HUDEP-2 (cell line): ENCODE measurements around the gene AKAP6.

Experiments
- DNase-seq, 76 experiments: peaks; one replicate each; lab custom pipeline; 2025; ENCODE audit not compliant: unreplicated experiment in 76 of 76; lab: John Stamatoyannopoulos, UW

The AKAP6 gene

GRCh38 chr14:32602699-32603098 is 273.6 kb downstream of the AKAP6 start:
- DNase-seq, result no peak

GRCh38 chr14:32603992-32604565 is 275.0 kb downstream of the AKAP6 start:
- DNase-seq, result no peak

- DNase-seq, result no peak
Observed at GRCh38 chr14:32606301-32606700, 277.2 kb downstream of the AKAP6 start.

- DNase-seq, result no peak
Observed at GRCh38 chr14:32607399-32607798, 278.3 kb downstream of the AKAP6 start.

GRCh38 chr14:32608857-32609256 is 279.8 kb downstream of the AKAP6 start:
- no peak for DNase-seq

GRCh38 chr14:32609388-32609787 is 280.3 kb downstream of the AKAP6 start:
- no peak for DNase-seq

- no peak for DNase-seq
Observed at GRCh38 chr14:32611752-32612151, 282.7 kb downstream of the AKAP6 start.

- no peak for DNase-seq
Observed at GRCh38 chr14:32618991-32619390, 289.9 kb downstream of the AKAP6 start.

- no peak for DNase-seq
Observed at GRCh38 chr14:32620303-32620702, 291.2 kb downstream of the AKAP6 start.

- DNase-seq, result no peak
Observed at GRCh38 chr14:32620724-32621123, 291.6 kb downstream of the AKAP6 start.

- DNase-seq, result no peak
Observed at GRCh38 chr14:32621585-32621984, 292.5 kb downstream of the AKAP6 start.

GRCh38 chr14:32622742-32623141 is 293.6 kb downstream of the AKAP6 start:
- no peak for DNase-seq

GRCh38 chr14:32623300-32624093 is 294.4 kb downstream of the AKAP6 start:
- no peak for DNase-seq

- no peak for DNase-seq
Observed at GRCh38 chr14:32625211-32625610, 296.1 kb downstream of the AKAP6 start.

- no peak for DNase-seq
Observed at GRCh38 chr14:32627545-32628298, 298.6 kb downstream of the AKAP6 start.

- DNase-seq, result no peak
Observed at GRCh38 chr14:32629236-32629635, 300.1 kb downstream of the AKAP6 start.

GRCh38 chr14:32630701-32631100 is 301.6 kb downstream of the AKAP6 start:
- DNase-seq, result no peak

- no peak for DNase-seq
Observed at GRCh38 chr14:32633224-32633859, 304.2 kb downstream of the AKAP6 start.

GRCh38 chr14:32633930-32634329 is 304.8 kb downstream of the AKAP6 start:
- DNase-seq, result no peak

GRCh38 chr14:32635061-32635719 is 306.1 kb downstream of the AKAP6 start:
- DNase-seq, result no peak

GRCh38 chr14:32637582-32637981 is 308.5 kb downstream of the AKAP6 start:
- DNase-seq, result no peak
